Ovary (tissue), 9 donors: ENCODE data around the gene SGCA. TPM values are rescaled to one million over a fixed set of nuclear protein-coding genes. Genes with fewer than 3 reads are reported as not detected.

Experiments
- DNase-seq, 5 donors: peaks; one replicate each; pipeline ENCODE4 v3.0.0-alpha.2; 2019 to 2020
- H3K27ac ChIP-seq, 2 donors: fragments of 200-600 bp; one replicate each; pipeline versions ENCODE4 v1.5.1 to v1.8.0; 2019 to 2022
- H3K27me3 ChIP-seq: fragments of 200-600 bp; one replicate; pipeline ENCODE4 v1.8.0; 2022
- H3K36me3 ChIP-seq: fragments of 200-600 bp; sonication (generic); one replicate; pipeline ENCODE4 v1.5.1; 2019
- H3K4me1 ChIP-seq: one replicate; pipeline ENCODE4 v1.8.1; 2013; ENCODE audit warnings: mild to moderate bottlenecking, moderate library complexity; ENCODE audit not compliant: insufficient read depth
- H3K4me3 ChIP-seq: fragments of 200-600 bp; sonication (generic); one replicate; pipeline ENCODE4 v1.5.1; 2017
- H3K9me3 ChIP-seq, 2 donors: fragments of 200-600 bp in 1 of 2; sonication (generic) in 1 of 2; one replicate each; pipeline versions ENCODE4 v1.5.1 to v1.8.1; 2013 to 2019; ENCODE audit warnings: mild to moderate bottlenecking in 1 of 2, moderate library complexity in 1 of 2
- EP300 ChIP-seq: sonication (generic); formaldehyde crosslinking; IDR thresholded peaks from one replicate; pipeline ENCODE4 v1.6.1; 2017; ENCODE audit warnings: antibody characterized with exemption
- POLR2A ChIP-seq: fragments of 450-650 bp; IDR thresholded peaks from one replicate; pipeline ENCODE4 v1.6.1; 2017; ENCODE audit warnings: antibody characterized with exemption, mild to moderate bottlenecking, moderate library complexity
- WGBS, 3 donors: extraction: QIAGEN DNeasy Blood & Tissue Kit in 1 of 3; methylation state at CpG; one replicate each; pipeline versions ENCODE4 v1.1.5 to v1.1.7; 2013 to 2017; 5-methylcytosine and 5-hydroxymethylcytosine counted together
- intact Hi-C, 4 donors: fragments of 100-400 bp; cut with DNase I; formaldehyde crosslinking; loops; one replicate each; pipeline versions ENCODE4 v1.11.0 to v1.15.1; 2022 to 2023
- polyA plus RNA-seq, 2 donors: library from polyadenylated mRNA; stranded (reverse); fragments of 200-250 nt in 1 of 2; fragments of 350-450 nt in 1 of 2; fragmentation: Illumina TruSeq in 1 of 2; extraction: RNeasy Lipid Tissue Mini Kit (QIAGEN cat#74804) in 1 of 2; gene quantifications; one replicate each; pipeline ENCODE4 v1.2.3, GENCODE V29; 2013 to 2014
- total RNA-seq, 7 donors: library from RNA; depleted of rRNA in 2 of 7; stranded (reverse); fragments of >200 nt in 2 of 7; fragmentation: NEBNext Ultra II Directional in 3 of 7; extraction: Animal tissue kit (Norgen Biotek cat#: 25700) in 3 of 7; gene quantifications; one replicate each; pipeline versions ENCODE4 v1.1.0 to v1.2.4, GENCODE V29; 2016 to 2023
- TF ChIP-seq, protein P1 (sequence below), 3 donors: fragments of 450-650 bp in 2 of 3; fragments of 200-600 bp in 1 of 3; IDR thresholded peaks; one replicate each; pipeline versions ENCODE4 v1.5.1 to v1.8.0; 2016 to 2022; ENCODE audit warnings: antibody characterized with exemption in 3 of 3, mild to moderate bottlenecking in 1 of 3
- donor health status: DM: no; HTN: no; CAD: no; lungs with moderate emphysema.
- donor health status: DM: no; HTN: no; CAD: no.
- donor health status: Bipolar disorder and iron deficiency.
- donor health status: DM: yes; HTN: yes; CAD: no.
- donor health status: DM: no; HTN: no; CAD: no.
- donor health status: DM: yes; HTN: yes; CAD: no.

Gene SGCA
- total and polyA plus RNA-seq, 9 donors = 0.48 to 3.4 (median 2.2) TPM

DNA sequence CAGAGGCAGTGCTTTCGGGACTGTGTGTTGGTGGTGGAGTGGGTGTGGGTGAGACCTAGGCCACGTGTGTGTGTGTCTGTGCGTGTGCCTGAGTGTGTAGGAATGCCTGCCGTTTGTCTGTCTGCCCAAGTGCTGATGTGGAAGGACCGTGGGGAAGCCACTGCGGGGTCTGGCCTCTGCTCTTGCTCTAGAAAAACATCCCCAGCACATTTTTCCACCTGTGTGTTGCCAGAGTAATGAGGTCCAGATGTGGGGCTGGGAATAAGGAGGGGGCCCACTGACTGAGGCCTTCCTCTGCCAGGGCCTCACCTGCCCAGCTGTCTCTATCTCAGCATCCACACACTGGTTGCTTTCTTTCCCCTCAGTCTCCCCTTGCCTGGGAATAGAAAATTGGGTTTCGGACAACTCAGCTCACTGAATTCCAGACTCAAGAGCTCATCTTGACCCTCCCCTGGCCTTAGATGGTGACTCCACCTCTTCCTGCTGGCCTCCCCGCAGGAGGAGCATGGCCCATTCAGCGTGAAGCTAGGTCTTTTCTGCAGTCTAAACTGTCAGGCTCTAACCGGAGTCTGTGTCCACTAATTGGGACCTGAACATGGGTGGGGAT lies 7.6 kb downstream of the SGCA start:
- no peak overlapping the region for H3K4me3 ChIP-seq
- H3K9me3 ChIP-seq = no peaks in the 10 kb centered on the region
- peaks cover 27% of the 10 kb centered on the region for H3K4me1 ChIP-seq
- intact Hi-C loops = loop anchor here in 1 of 4 donors (10.0 kb wide), 1 partner anchor 101 kb away; the partner anchor contains the start of gene TMEM92
- peak; percentile 62 to 78 (median 68) for DNase-seq
- H3K27me3 ChIP-seq = no peaks in the 10 kb centered on the region
- H3K36me3 ChIP-seq = no peaks in the 10 kb centered on the region
- H3K27ac ChIP-seq = peak overlapping the region; percentile 50 to 58
- WGBS, 3 donors = 15 to 22% (median 17%) methylated on average over 10 of the region's 10 CpGs
- TF ChIP-seq POLR2A = no peak
- TF ChIP-seq, protein P1, sequence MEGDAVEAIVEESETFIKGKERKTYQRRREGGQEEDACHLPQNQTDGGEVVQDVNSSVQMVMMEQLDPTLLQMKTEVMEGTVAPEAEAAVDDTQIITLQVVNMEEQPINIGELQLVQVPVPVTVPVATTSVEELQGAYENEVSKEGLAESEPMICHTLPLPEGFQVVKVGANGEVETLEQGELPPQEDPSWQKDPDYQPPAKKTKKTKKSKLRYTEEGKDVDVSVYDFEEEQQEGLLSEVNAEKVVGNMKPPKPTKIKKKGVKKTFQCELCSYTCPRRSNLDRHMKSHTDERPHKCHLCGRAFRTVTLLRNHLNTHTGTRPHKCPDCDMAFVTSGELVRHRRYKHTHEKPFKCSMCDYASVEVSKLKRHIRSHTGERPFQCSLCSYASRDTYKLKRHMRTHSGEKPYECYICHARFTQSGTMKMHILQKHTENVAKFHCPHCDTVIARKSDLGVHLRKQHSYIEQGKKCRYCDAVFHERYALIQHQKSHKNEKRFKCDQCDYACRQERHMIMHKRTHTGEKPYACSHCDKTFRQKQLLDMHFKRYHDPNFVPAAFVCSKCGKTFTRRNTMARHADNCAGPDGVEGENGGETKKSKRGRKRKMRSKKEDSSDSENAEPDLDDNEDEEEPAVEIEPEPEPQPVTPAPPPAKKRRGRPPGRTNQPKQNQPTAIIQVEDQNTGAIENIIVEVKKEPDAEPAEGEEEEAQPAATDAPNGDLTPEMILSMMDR (IDR thresholded peaks at IDR 0.05) = no peak
- no peak for TF ChIP-seq EP300

DNA sequence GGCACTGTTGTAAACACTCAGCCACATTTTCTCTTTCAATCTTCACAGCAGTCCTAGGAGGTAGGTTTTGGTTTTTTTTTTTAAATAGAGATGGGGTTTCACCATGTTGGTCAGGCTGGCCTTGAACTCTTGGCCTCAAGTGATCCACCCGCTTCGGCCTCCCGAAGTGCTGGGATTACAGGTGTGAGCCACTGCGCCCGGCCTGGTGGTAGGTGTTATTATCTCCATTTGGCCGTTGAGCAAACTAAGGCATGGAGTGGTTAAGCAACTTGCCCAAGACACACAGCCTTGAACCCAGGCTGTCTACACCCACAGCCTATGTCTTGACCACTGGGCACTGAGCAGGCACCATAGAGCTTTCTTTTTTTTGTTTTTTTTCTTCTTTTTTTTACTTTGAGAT lies 8.6 kb downstream of the SGCA start:
- intact Hi-C loops = loop anchor here in 1 of 4 donors (10.0 kb wide), 1 partner anchor 100 kb away; the partner anchor contains the start of gene TMEM92
- 60 to 77% (median 69%) methylated on average over 6 of the region's 6 CpGs for WGBS, 3 donors

DNA sequence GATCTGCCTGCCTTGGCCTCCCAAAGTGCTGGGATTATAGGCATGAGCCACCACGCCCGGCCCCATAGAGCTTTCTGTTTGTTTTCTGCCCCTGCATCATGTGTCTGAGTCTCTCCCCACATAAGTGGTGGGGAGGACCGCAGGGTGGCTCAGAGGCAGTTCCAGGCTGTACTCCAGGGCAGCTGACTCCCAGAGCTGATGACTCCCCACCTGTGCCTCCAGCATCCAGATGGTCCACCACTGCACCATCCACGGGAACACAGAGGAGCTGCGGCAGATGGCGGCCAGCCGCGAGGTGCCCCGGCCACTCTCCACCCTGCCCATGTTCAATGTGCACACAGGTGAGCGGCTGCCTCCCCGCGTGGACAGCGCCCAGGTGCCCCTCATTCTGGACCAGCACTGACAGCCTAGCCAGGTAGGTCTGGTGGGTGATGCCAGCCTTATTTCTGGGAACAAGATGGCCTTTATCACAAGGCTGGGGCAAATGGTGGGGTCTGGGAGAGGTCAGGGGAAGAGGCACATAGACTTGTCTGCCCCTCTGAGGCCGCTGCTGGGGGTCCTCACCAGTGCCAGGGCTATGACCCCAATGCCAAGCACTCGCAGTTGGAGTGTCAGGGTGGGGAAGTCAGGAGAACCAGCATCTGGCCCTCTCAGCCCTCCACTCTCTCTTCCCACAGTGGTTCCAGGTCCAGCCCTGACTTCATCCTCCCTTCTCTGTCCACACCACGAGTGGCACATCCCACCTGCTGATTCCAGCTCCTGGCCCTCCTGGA lies 9.4 kb downstream of the SGCA start:
- WGBS, 3 donors = 85 to 89% (median 87%) methylated on average over 16 of the region's 16 CpGs
- H3K27me3 ChIP-seq = no peaks in the 10 kb centered on the region
- no peak for TF ChIP-seq POLR2A
- TF ChIP-seq, protein P1 (IDR thresholded peaks at IDR 0.05) = no peak
- TF ChIP-seq EP300 = no peak
- peaks cover 27% of the 10 kb centered on the region for H3K4me1 ChIP-seq
- DNase-seq = peak in 1 of 5 donors; percentile 51
- H3K36me3 ChIP-seq = no peaks in the 10 kb centered on the region
- H3K27ac ChIP-seq = peak overlapping the region in 1 of 2 donors; percentile 81
- H3K9me3 ChIP-seq = no peaks in the 10 kb centered on the region
- intact Hi-C loops = loop anchor here in 1 of 4 donors (10.0 kb wide), 1 partner anchor 100 kb away; the partner anchor contains the start of gene TMEM92
- H3K4me3 ChIP-seq = no peak overlapping the region

More for the DNA sequence above, 8.6 kb downstream of the SGCA start:
- Histone ChIP-seq H3K9me3 (no peaks in the 10 kb centered on the region), H3K4me1 (peaks cover 27% of the 10 kb centered on the region), H3K4me3 (no peak overlapping the region), H3K27ac (peak overlapping the region in 1 of 2 donors; percentile 58), H3K27me3 (no peaks in the 10 kb centered on the region), H3K36me3 (no peaks in the 10 kb centered on the region)
- DNase-seq = no peak
- TF ChIP-seq POLR2A (no peak), EP300 (no peak)
- TF ChIP-seq, protein P1 (IDR thresholded peaks at IDR 0.05) = no peak

DNA sequence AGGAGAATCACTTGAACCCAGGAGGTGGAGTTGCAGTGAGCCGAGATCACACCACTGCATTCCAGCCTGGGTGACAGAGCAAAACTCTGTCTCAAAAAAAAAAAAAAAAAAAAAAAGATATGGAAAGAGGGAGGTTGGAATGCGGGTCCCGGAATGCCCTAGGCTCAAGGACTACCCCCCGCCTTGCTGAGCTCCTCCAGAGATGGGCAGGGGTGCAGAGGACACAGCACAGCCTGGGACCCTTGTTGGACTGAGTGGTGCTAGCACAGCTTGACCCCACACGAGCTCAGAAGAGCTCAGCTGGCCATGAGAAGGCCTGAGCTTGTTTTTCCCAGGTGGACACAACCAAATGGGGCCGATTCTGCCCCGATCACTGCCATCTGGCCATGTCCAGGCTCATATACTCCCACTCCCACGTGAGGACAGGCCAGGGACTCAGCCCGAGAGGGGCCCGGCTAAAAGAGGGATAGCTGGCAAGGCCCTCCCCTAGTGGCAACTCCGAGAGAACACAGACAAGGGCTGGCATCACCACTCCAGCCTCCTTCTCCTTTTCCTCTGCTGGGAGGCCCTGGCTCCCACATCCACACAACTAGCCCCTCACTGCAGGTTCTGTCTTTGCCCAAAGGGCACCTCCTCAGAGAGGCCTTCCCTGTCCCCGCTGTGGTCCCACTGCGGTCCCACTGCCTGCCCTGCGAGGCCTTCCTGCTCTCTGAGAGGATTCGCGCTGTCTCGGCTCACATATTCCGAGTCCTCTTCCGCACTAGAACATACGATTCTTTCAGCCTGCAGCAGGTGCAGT lies 11.0 kb downstream of the SGCA start:
- Histone ChIP-seq H3K9me3 (no peaks in the 10 kb centered on the region), H3K4me1 (peaks cover 27% of the 10 kb centered on the region), H3K27me3 (no peaks in the 10 kb centered on the region), H3K4me3 (no peak overlapping the region), H3K36me3 (no peaks in the 10 kb centered on the region), H3K27ac (peak overlapping the region; percentile 11 to 81)
- intact Hi-C loops = loop anchor here in 1 of 4 donors (10.0 kb wide), 1 partner anchor 98 kb away; the partner anchor contains the start of gene TMEM92
- peak in 1 of 5 donors; percentile 27 for DNase-seq
- TF ChIP-seq POLR2A (no peak), EP300 (no peak)
- 67 to 71% (median 70%) methylated on average over 19 to 20 of the region's 20 CpGs for WGBS, 3 donors
